Activated CD4-positive, alpha-beta T cell treated with anti-CD3 and anti-CD28 coated beads, Interleukin-2, amount 50 U/mL, for 16 hours (primary cell): Measurements from ENCODE around the gene NUDT19.
"Not testable (repeated sequence)": the region's sequence is repeated elsewhere in the genome, so short reads cannot be mapped to it uniquely, and the experiment has no call there.

Source experiments
- DNase-seq: peaks from one replicate; pipeline ENCODE4 v3.0.0-alpha.2; 2020

The NUDT19 gene

DNA sequence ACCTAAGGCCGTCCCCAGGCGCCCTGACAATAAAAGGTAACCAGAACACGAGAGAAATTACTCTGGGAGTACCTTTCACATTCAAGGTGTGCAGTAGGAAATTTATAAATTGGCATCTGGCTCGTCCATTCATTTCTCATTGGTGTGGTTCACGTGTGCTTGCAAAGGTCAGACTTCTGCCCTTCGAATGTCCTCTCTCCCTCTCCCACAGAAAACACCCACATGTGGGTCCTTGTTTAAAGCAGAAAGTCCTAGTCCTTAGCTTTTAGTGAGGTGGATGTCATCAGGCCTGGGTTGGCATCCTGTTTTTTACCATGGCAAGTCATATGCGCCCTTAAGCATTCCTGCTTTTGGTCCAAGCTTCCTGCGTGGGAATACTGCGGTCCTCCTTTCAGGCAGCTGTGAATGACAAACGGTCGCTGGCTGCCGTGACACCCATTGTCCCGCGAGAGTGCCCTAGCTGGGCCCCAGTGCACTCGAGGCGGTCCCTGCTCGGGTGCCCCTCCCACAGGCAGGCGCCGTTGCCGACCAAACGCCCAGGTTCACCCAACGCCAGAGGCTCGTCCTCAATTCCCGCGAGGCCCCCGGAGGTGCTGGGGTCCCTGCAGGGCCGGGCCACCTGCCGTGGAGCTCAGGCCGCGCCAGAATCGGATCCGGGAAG is at the start of gene NUDT19:
TSS of gene NUDT19 (plus strand) at position 531 of the 661 bp plus-strand sequence. CDS start 140 bp downstream, outside the sequence.
- peak; percentile 91 for DNase-seq

DNA sequence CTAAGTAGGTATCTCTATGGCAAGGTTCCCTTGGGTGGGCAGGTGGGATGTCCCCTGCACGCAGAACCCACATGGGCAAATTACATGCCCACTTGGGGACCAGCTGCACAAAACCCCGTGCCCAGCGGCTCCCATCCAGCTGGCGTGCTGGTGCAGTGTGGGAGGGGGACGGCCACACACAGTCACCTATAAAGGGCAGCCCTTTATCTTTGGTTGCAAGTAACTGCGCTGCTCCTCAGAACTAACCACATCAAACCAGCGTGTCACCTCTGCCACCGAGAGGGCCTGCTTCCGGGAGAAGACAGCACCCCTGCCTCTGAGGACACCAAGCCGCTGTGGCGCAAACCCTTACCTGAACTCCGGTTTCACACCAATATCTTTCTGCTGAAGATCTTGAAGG is 48.9 kb upstream of the NUDT19 start:
- peak; percentile 63 for DNase-seq

- peak; percentile 66 for DNase-seq
Measured at GRCh38 chr19:32646556-32646955, 45.1 kb upstream of the NUDT19 start.

GRCh38 chr19:32647361-32647760 is 44.3 kb upstream of the NUDT19 start:
- DNase-seq, result no peak

DNA sequence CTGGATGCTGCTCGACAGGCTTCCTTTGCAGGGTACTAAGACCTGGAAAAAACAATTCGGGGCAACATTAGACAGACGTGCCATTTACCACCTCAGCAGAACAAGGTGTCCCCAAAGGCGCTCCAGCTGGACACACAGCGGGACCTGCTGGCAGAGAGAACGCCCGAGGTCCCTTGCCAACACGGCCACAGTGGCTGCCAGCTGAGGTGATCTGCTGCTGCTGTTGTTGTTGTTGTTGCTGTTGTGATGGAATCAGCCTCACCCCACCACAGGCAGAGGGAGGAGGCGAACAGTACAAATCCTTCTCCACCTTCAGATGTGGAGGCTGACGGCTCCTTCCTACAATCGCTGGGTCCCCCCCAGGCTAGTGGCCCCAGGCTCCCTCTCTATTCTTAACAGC is 41.9 kb upstream of the NUDT19 start:
- no peak for DNase-seq

- no peak for DNase-seq
Measured at GRCh38 chr19:32650671-32651070, 41.0 kb upstream of the NUDT19 start.

- DNase-seq, result no peak
Measured at GRCh38 chr19:32651729-32652140, 39.9 kb upstream of the NUDT19 start.

DNA sequence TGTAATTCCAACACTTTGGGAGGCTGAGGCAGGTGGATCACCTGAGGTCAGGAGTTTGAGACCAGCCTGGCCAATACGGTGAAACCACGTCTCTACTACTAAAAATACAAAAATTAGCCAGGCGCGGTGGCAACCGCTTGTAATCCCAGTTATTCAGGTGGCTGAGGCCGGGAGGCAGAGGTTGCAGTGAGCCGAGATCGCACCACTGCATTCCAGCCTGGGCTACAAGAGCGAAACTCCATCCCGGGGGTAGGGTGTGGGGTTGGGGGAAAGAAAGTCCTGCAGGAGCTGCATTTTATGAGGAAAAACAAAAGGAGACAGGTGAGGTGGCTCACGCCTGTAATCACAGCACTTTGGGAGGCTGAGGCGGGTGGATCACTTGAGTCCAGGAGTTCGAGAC is 39.3 kb upstream of the NUDT19 start:
- not testable (repeated sequence) for DNase-seq

DNA sequence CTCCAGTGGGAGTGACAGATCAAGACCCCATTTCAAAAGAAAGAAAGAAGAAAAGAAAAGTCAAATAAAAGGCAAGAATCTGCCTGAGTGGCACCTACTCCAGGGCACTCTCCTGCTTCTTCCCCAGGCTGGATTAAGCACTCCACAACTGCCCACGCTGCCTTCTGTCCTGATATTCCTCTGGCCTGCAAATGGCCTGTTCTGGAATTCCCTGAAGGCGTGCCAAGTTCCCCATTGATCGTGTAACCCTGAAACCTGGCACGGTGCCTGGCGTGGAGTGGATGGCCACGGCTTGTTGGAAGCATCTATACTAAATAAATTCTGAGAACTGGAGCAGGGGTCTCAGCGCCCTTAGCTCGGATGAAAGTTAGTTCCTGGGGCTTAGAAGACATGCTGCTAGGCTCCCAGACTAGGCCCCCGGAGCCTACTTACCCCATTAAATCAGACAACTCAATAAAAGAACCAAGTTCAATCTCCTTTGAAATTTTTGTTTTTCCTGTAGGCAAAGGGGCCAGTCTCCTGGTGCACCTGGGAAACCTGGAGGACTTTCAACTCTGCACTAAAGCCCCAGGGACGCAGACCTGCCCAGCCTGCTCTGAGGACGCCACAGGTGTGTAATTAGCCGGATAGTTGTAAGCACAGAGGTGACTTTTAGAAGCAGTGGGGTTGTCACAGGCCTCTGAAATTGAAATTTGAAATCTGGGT is 38.6 kb upstream of the NUDT19 start:
- DNase-seq, result no peak

- DNase-seq, result no peak
Measured at GRCh38 chr19:32653599-32653915, 38.1 kb upstream of the NUDT19 start.

GRCh38 chr19:32656379-32656778 is 35.2 kb upstream of the NUDT19 start:
- not testable (repeated sequence) for DNase-seq

GRCh38 chr19:32658075-32658474 is 33.5 kb upstream of the NUDT19 start:
- no peak for DNase-seq

DNA sequence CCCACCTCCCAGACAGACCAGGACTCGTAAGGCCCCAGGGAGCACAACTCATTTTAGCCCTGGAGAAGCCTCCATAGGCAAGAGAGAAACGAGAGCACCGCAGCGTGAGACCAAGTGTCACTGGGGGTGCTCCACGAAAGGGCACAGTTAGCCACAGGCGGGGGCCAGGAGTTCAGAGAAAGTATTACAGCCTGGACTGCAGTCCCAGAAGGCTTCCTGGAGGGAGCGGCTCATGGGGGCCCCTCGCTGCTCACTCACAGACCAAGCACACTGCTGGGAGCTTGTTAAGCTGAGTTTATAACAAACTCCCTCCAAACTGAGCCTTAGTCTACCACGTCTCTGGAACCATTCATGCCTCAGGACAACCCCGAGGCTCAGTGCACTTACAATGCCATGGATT is 33.1 kb upstream of the NUDT19 start:
- DNase-seq, result no peak

DNA sequence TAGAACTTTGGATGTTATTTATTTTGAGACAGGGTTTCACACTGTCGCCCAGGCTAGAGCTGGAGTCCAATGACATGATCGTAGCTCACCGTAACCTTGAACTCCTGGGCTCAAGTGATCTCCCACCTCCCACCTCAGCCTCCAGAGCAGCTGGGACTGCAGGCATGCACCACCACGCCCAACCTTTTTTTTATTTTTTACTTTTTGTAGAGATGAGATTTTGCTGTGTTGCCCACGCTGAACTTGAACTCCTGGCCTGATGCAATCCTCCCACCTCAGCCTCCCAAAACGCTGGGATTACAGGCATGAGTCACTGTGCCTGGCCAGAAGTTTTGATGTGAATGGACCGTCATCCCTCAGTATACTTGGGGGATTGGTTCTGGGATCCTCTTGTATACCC is 30.3 kb upstream of the NUDT19 start:
- DNase-seq, result no peak

DNA sequence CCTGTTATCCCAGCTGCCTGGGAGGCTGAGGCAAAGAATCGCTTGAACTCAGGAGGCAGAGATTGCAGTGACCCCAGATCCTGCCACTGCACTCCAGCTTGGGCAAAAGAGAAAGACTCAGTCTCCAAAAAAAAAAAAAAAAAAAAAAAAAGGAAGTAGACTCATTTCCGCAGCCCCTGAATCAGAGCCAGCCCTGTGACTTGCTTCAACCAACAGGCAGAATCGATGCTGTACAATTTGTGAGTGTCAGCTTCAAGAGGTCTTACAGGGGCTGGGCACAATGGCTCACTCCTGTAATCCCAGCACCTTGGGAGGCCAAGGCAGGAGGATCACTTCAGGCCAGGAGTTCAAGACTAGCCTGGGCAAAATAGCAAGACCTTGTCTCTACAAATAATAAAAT is 29.4 kb upstream of the NUDT19 start:
- DNase-seq, result peak; percentile 11

DNA sequence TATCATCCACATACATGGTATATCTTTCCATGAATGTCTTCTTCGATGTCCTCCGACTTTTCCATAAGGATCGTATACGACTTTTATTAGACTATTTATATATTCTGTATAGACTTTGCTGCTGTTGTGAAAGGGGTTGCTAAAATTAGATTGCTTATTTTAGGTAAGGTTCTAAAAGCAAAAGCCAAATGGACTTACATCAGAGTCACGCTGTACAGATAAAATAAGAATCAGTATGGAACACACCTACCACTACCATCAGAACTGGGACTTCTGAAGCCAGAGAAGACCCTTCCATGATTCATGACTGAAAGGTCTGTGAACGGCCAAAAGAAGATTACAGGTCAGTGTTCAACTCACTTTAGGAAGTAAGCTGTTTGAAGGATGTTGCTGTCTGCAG is 25.5 kb upstream of the NUDT19 start:
- DNase-seq, result no peak

- no peak for DNase-seq
Measured at GRCh38 chr19:32669310-32669709, 22.3 kb upstream of the NUDT19 start.

GRCh38 chr19:32671883-32672593 is 19.6 kb upstream of the NUDT19 start:
- DNase-seq, result no peak

GRCh38 chr19:32672841-32673240 is 18.8 kb upstream of the NUDT19 start:
- no peak for DNase-seq

DNA sequence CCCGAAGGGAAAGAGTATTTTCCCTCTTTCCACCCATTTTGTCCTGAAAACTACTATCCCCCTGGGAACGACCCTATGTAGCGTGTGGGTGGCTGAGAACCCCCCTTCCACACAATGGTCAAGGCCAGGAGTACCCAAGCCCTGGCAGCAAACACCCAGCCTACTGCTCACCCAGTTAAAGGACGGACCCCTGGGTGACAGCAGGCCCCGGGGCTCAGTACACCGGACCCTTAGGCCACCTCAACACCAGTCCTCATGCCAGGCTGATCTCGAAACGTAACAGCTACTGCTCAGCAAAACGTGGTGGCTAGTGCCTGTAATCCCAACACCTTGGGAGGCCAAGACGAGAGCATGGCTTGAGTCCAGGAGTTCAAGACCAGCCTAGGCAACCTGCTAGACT is 18.0 kb upstream of the NUDT19 start:
- DNase-seq, result no peak

GRCh38 chr19:32674153-32674930 is 17.3 kb upstream of the NUDT19 start:
- DNase-seq, result no peak

DNA sequence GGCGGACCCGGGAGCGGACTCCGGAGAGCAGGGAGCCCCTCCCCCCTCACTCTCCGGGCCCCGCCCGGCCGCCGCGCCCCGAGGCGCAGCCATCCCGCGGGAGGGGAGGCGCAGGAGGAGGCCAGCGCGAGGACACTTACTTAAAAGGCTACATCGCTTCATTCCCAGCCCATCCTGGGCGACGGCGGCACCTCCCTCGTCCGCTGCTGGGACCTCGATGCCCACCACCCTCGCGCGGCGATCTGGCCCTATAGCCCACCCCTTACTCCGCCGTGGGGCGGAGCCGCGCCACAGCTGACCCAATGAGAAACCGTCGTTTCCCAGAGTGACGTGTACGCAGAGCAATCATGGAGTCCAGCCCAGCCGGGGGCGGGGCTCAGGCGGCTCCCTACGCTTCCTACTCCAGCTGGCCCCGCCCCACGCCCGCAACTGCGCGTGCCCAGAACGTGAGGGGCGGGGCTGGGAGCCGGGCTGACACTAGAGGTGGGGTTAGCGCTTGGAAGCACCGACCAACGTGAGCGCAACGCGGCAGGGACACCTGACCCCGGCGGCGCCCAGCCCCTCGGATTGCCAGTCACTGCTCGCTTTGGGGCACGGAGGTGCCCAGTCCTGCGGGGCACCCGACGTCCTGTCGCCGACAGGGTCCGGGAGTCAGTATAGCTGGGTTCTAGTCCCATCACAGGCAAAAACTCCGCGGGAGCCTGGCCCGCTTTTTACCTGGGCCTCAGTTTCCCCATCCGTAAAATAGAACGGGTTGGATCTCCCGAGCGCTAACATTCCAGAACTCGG is 16.5 kb upstream of the NUDT19 start, which contains the start of gene ANKRD27:
TSS of gene ANKRD27 (minus strand) at position 250 of the 789 bp plus-strand sequence. CDS start 16,165 bp downstream, outside the sequence.
- peak; percentile 98 for DNase-seq
